Stomach (tissue), 4 donors: ENCODE data around the gene SIK1.
"Not testable (repeated sequence)": the region's sequence is repeated elsewhere in the genome, so short reads cannot be mapped to it uniquely, and the experiment has no call there.

ENCODE experiments used
- POLR2A ChIP-seq, 4 donors: fragments of 450-650 bp; IDR thresholded peaks; one replicate each; pipeline ENCODE4 v1.6.1; 2016; ENCODE audit warnings: antibody characterized with exemption in 4 of 4, control low read depth in 2 of 4, mild to moderate bottlenecking in 1 of 4, moderate library complexity in 1 of 4
- TF ChIP-seq, protein P1 (sequence below), 7 experiments: fragments of 450-650 bp in 4 of 7; fragments of 200-600 bp in 3 of 7; sonication (generic) in 3 of 7; IDR thresholded peaks; one replicate each; pipeline ENCODE4 v1.5.1; 2016 to 2019; ENCODE audit warnings: antibody characterized with exemption in 7 of 7, control low read depth in 2 of 7, mild to moderate bottlenecking in 1 of 7

DNA sequence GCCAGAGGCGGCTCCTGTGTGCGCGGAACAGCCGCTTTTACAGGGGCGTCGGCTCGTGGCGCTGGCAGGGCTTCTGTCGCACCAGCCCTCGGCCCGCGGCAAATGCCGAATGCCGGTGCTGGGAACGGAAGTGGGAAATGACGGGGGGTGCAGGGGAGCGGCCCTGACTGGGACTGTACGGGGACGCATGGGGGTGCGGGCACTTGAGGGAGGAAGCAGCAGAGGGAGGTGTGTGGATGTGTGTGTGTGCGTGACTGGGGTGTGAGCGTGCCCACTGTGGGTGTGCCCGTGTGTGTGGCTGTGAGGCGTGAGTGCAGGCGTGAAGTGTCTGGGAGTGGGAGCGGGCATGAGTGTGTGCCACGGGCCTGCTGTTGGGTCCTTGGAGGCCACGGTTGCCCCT is 17.6 kb upstream of the SIK1 start:
- TF ChIP-seq, protein P1, sequence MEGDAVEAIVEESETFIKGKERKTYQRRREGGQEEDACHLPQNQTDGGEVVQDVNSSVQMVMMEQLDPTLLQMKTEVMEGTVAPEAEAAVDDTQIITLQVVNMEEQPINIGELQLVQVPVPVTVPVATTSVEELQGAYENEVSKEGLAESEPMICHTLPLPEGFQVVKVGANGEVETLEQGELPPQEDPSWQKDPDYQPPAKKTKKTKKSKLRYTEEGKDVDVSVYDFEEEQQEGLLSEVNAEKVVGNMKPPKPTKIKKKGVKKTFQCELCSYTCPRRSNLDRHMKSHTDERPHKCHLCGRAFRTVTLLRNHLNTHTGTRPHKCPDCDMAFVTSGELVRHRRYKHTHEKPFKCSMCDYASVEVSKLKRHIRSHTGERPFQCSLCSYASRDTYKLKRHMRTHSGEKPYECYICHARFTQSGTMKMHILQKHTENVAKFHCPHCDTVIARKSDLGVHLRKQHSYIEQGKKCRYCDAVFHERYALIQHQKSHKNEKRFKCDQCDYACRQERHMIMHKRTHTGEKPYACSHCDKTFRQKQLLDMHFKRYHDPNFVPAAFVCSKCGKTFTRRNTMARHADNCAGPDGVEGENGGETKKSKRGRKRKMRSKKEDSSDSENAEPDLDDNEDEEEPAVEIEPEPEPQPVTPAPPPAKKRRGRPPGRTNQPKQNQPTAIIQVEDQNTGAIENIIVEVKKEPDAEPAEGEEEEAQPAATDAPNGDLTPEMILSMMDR (IDR thresholded peaks at IDR 0.05) = not testable (repeated sequence)
- TF ChIP-seq POLR2A (IDR thresholded peaks at IDR 0.05) = not testable (repeated sequence)
